SK-N-SH (cell line): ENCODE results near the gene HOXA2. TPM values are rescaled to one million over a fixed set of nuclear protein-coding genes. Genes with fewer than 3 reads are reported as not detected.

Experiments used
- CTCF ChIA-PET: fragments of 300-600, 350-600 bp; formaldehyde crosslinking; extraction: SDS; loops from one replicate; lab custom pipeline; 2021; lab: Yijun Ruan, JAX
- POLR2A ChIA-PET: fragments of 350-600 bp; sonication (Branson Sonifier 250); formaldehyde crosslinking; extraction: SDS; loops from one replicate; lab custom pipeline; 2020; ENCODE audit warnings: antibody characterized with exemption, inconsistent platforms; lab: Yijun Ruan, JAX
- DNase-seq: peaks from one replicate; pipeline ENCODE4 v3.0.0; 2012
- H2AFZ ChIP-seq: fragments of 200-600 bp; sonication (generic); 2 replicates; pipeline ENCODE4 v1.8.1; 2016; ENCODE audit warnings: antibody characterized with exemption, mild to moderate bottlenecking, low read depth
- H3F3A ChIP-seq: fragments of 200-600 bp; sonication (generic); replicated peaks from 2 replicates; pipeline ENCODE3; 2016; ENCODE audit warnings: antibody characterized with exemption, mild to moderate bottlenecking; ENCODE audit not compliant: insufficient read depth
- H3K27ac ChIP-seq, 2 experiments: fragments of 200-500 bp in 1 of 2; fragments of 200-600 bp in 1 of 2; sonication (Bioruptor generic) in 1 of 2; sonication (generic), shearing (Covaris generic) in 1 of 2; 2 replicates each; pipeline versions ENCODE4 v1.5.1 to v1.6.1; 2014 to 2016; ENCODE audit warnings: low read depth in 2 of 2, inconsistent platforms in 1 of 2, low read length in 1 of 2, mild to moderate bottlenecking in 1 of 2, mixed read lengths in 1 of 2
- H3K27me3 ChIP-seq: fragments of 200-600 bp; sonication (generic), shearing (Covaris generic); 2 replicates; pipeline ENCODE4 v1.6.1; 2016; ENCODE audit warnings: mixed run types; ENCODE audit not compliant: insufficient read depth
- H3K36me3 ChIP-seq, 2 experiments: fragments of 200-500 bp in 1 of 2; fragments of 200-600 bp in 1 of 2; sonication (Bioruptor generic) in 1 of 2; sonication (generic) in 1 of 2; replicated peaks in 1 of 2; 2 replicates each; pipeline versions ENCODE3 to v1.5.1; 2014 to 2016; ENCODE audit warnings: low read length in 1 of 2, mild to moderate bottlenecking in 1 of 2; ENCODE audit not compliant: insufficient read depth in 2 of 2, control insufficient read depth in 1 of 2
- H3K4me1 ChIP-seq, 2 experiments: fragments of 200-500 bp in 1 of 2; fragments of 200-600 bp in 1 of 2; sonication (Bioruptor generic) in 1 of 2; sonication (generic), shearing (Covaris generic) in 1 of 2; 2 replicates each; pipeline versions ENCODE4 v1.5.1 to v1.6.1; 2014 to 2016; ENCODE audit warnings: low read depth in 1 of 2, low read length in 1 of 2, mixed run types in 1 of 2; ENCODE audit not compliant: insufficient read depth in 2 of 2, control insufficient read depth in 1 of 2
- H3K4me2 ChIP-seq: fragments of 200-600 bp; sonication (generic), shearing (Covaris generic); 2 replicates; pipeline ENCODE4 v1.6.1; 2017; ENCODE audit warnings: mixed run types
- H3K4me3 ChIP-seq, 2 experiments: fragments of 200-500 bp in 1 of 2; fragments of 200-600 bp in 1 of 2; sonication (Bioruptor generic) in 1 of 2; sonication (generic), shearing (Covaris generic) in 1 of 2; 2 replicates each; pipeline versions ENCODE4 v1.5.1 to v1.8.1; 2014 to 2016; ENCODE audit warnings: low read depth in 2 of 2, inconsistent platforms in 1 of 2, low read length in 1 of 2, mild to moderate bottlenecking in 1 of 2, mixed read lengths in 1 of 2, moderate library complexity in 1 of 2
- H3K79me2 ChIP-seq: fragments of 200-600 bp; sonication (generic); 2 replicates; pipeline ENCODE4 v1.8.1; 2017; ENCODE audit warnings: mild to moderate bottlenecking; ENCODE audit not compliant: insufficient read depth
- H3K9ac ChIP-seq: fragments of 200-600 bp; sonication (generic); 2 replicates; pipeline ENCODE4 v1.6.1; 2017; ENCODE audit warnings: mixed run types
- H3K9me2 ChIP-seq: fragments of 200-600 bp; sonication (generic); 2 replicates; pipeline ENCODE4 v1.6.1; 2017; ENCODE audit warnings: mixed run types
- H3K9me3 ChIP-seq: fragments of 200-600 bp; sonication (generic); 2 replicates; pipeline ENCODE4 v1.6.1; 2017; ENCODE audit warnings: mixed run types, mild to moderate bottlenecking, moderate library complexity
- H4K20me1 ChIP-seq: fragments of 200-600 bp; sonication (generic); 2 replicates; pipeline ENCODE4 v1.6.1; 2017; ENCODE audit warnings: mild to moderate bottlenecking, mixed run types; ENCODE audit not compliant: insufficient read depth
- GATA2 ChIP-seq: sonication (generic); formaldehyde crosslinking; IDR thresholded peaks from 2 replicates; pipeline ENCODE4 v1.5.0; 2020; ENCODE audit warnings: mild to moderate bottlenecking, missing genetic modification reagents
- JUND ChIP-seq: IDR thresholded peaks from 2 replicates; pipeline ENCODE4 v1.4.0; 2012
- NFIC ChIP-seq: IDR thresholded peaks from 2 replicates; pipeline ENCODE4 v1.4.0; 2012; ENCODE audit warnings: borderline replicate concordance
- POLR2AphosphoS5 ChIP-seq: IDR thresholded peaks from 2 replicates; pipeline ENCODE4 v1.6.1; 2012; ENCODE audit warnings: low read depth, low read length
- REST ChIP-seq: IDR thresholded peaks from 2 replicates; pipeline ENCODE4 v1.6.1; 2012; ENCODE audit warnings: mild to moderate bottlenecking, low read depth, low read length, moderate library complexity
- RXRA ChIP-seq: IDR thresholded peaks from 2 replicates; pipeline ENCODE4 v1.4.0; 2012; ENCODE audit warnings: low read depth, mild to moderate bottlenecking, borderline replicate concordance
- SIN3A ChIP-seq: IDR thresholded peaks from 2 replicates; pipeline ENCODE4 v1.6.1; 2012; ENCODE audit warnings: low read depth, mild to moderate bottlenecking, low read length, moderate library complexity, borderline replicate concordance
- TAF1 ChIP-seq: IDR thresholded peaks from 2 replicates; pipeline ENCODE4 v1.6.1; 2012; ENCODE audit warnings: low read depth, mild to moderate bottlenecking, low read length, moderate library complexity, borderline replicate concordance
- YY1 ChIP-seq: IDR thresholded peaks from 2 replicates; pipeline ENCODE4 v1.4.0; 2012; ENCODE audit warnings: low read depth, mild to moderate bottlenecking
- ZBTB33 ChIP-seq: IDR thresholded peaks from 2 replicates; pipeline ENCODE4 v1.4.0; 2012; ENCODE audit warnings: low read depth, borderline replicate concordance
- WGBS: methylation state at CpG from one replicate; pipeline ENCODE4 v1.1.6; 2017; ENCODE audit warnings: low lambda C conversion rate; 5-methylcytosine and 5-hydroxymethylcytosine counted together
- polyA plus RNA-seq, 3 experiments: library from polyadenylated mRNA; depleted of rRNA; stranded (reverse); fragments of >200 nt; gene quantifications; 2 replicates each; pipeline ENCODE4 v1.2.3, GENCODE V29; 2012
- TF ChIP-seq, protein P1 (sequence below): fragments of 150-350 bp; IDR thresholded peaks from 2 replicates; pipeline ENCODE4 v1.6.1; 2016; ENCODE audit warnings: mild to moderate bottlenecking, low read depth, low read length
- TF ChIP-seq, protein P2 (sequence below): fragments of 150-350 bp; IDR thresholded peaks from 2 replicates; pipeline ENCODE4 v1.6.1; 2017; ENCODE audit warnings: antibody characterized with exemption, low read length, low read depth, borderline replicate concordance
- TF ChIP-seq, protein P3 (sequence below): IDR thresholded peaks from 2 replicates; pipeline ENCODE4; 2012

The HOXA2 gene
- polyA plus RNA-seq, 1 of the 3 experiments (the other 2 are of a cell fraction): not detected

- Histone ChIP-seq H3K36me3 (no peaks in the 10 kb centered on the region), H3K79me2 (no peaks in the 10 kb centered on the region), H3K9me2 (no peaks in the 10 kb centered on the region), H3K9me3 (no peaks in the 10 kb centered on the region), H4K20me1 (no peaks in the 10 kb centered on the region), H3K4me1 (peaks cover 12 to 20% of the 10 kb centered on the region in 2 experiments; a peak in 1 of 4 replicates), H3K27ac (no peak overlapping the region)
- WGBS: 24% methylated on average over 5 of the region's 5 CpGs
- peak; percentile 29 for DNase-seq
- CTCF ChIA-PET: interaction anchor here (0.5 to 10.9 kb wide), 3 partner anchors 12 to 49 kb away, joined by 3 to 270 read pairs (median 29); partner anchors contain the start of gene HOXA7
- TF ChIP-seq GATA2 (CRISPR knock-in tag): no peak
- TF ChIP-seq, protein P1, sequence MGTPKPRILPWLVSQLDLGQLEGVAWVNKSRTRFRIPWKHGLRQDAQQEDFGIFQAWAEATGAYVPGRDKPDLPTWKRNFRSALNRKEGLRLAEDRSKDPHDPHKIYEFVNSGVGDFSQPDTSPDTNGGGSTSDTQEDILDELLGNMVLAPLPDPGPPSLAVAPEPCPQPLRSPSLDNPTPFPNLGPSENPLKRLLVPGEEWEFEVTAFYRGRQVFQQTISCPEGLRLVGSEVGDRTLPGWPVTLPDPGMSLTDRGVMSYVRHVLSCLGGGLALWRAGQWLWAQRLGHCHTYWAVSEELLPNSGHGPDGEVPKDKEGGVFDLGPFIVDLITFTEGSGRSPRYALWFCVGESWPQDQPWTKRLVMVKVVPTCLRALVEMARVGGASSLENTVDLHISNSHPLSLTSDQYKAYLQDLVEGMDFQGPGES: no peak
- TF ChIP-seq, protein P2, sequence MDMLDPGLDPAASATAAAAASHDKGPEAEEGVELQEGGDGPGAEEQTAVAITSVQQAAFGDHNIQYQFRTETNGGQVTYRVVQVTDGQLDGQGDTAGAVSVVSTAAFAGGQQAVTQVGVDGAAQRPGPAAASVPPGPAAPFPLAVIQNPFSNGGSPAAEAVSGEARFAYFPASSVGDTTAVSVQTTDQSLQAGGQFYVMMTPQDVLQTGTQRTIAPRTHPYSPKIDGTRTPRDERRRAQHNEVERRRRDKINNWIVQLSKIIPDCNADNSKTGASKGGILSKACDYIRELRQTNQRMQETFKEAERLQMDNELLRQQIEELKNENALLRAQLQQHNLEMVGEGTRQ: no peak
- no peak for TF ChIP-seq POLR2AphosphoS5
- TF ChIP-seq SIN3A: no peak
- no peak for TF ChIP-seq RXRA
- TF ChIP-seq, protein P3, sequence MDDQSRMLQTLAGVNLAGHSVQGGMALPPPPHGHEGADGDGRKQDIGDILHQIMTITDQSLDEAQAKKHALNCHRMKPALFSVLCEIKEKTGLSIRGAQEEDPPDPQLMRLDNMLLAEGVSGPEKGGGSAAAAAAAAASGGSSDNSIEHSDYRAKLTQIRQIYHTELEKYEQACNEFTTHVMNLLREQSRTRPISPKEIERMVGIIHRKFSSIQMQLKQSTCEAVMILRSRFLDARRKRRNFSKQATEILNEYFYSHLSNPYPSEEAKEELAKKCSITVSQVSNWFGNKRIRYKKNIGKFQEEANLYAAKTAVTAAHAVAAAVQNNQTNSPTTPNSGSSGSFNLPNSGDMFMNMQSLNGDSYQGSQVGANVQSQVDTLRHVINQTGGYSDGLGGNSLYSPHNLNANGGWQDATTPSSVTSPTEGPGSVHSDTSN: no peak
- no peak for TF ChIP-seq JUND
- no peak for TF ChIP-seq NFIC
- no peak for TF ChIP-seq YY1
- no peak for TF ChIP-seq TAF1
- TF ChIP-seq REST: no peak
- no peak for TF ChIP-seq ZBTB33
- TF ChIP-seq, all 33 proteins: peak for 0
- POLR2A ChIA-PET: no interaction called here
- no peak overlapping the region for H2AFZ ChIP-seq
- no peak overlapping the region for H3K4me3 ChIP-seq
- H3K4me2 ChIP-seq: no peak overlapping the region
- peaks cover 100% of the 10 kb centered on the region for H3K27me3 ChIP-seq
- no peak overlapping the region for H3K9ac ChIP-seq
- H3F3A ChIP-seq: no peaks in the 10 kb centered on the region
These were observed 44.2 kb upstream of the HOXA2 start for GRCh38 chr7:27146491-27147198.
